GM12878 (cell line): ENCODE results near the gene NAV2. TPM values are rescaled to one million over a fixed set of nuclear protein-coding genes. Genes with fewer than 3 reads are reported as not detected.

Experiments used
- ATAC-seq: fragments of 200-7000 bp; cut with Tn5 transposase; 3 replicates; pipeline ENCODE4 v1.9.1; 2020; ENCODE audit warnings: mild to moderate bottlenecking, moderate library complexity
- BruUV-seq: library from RNA; stranded (reverse); fragments of 400-500 nt; replicated peaks from 2 replicates; lab custom pipeline; 2021; lab: Mats Ljungman, UMichigan
- CTCF ChIA-PET: fragments of 300-600 bp; sonication (Branson Sonifier 250); formaldehyde crosslinking; extraction: SDS; loops from one replicate; lab custom pipeline; 2021; ENCODE audit warnings: inconsistent platforms; lab: Yijun Ruan, JAX
- POLR2A ChIA-PET: fragments of 350-600 bp; formaldehyde crosslinking; extraction: SDS; loops from one replicate; lab custom pipeline; 2021; ENCODE audit warnings: inconsistent platforms; lab: Charles Lee
- RAD21 ChIA-PET: fragments of 300-600 bp; sonication (Branson Sonifier 250); formaldehyde crosslinking; loops from one replicate; lab custom pipeline; 2023; ENCODE audit warnings: antibody characterized with exemption; ENCODE audit not compliant: unreplicated experiment; lab: Charles Lee
- SMC1A ChIA-PET: fragments of 300-600 bp; sonication (Branson Sonifier 250); formaldehyde crosslinking; loops from one replicate; lab custom pipeline; 2023; ENCODE audit not compliant: unreplicated experiment, uncharacterized antibody; lab: Charles Lee
- DNase-seq: peaks from one replicate; pipeline ENCODE4 v3.0.0-alpha.2; 2011; ENCODE audit warnings: low read depth, low spot score
- FAIRE-seq: peaks from 3 replicates; lab custom pipeline; 2011; peaks lifted over from hg19 to GRCh38; lab: Jason Lieb, UNC
- H2AFZ ChIP-seq: 2 replicates; pipeline ENCODE4 v1.6.0; 2011; ENCODE audit warnings: low read depth, low read length, control low read depth; ENCODE audit not compliant: control insufficient read depth
- H3K27ac ChIP-seq: 2 replicates; pipeline ENCODE4 v1.5.1; 2011; ENCODE audit warnings: control low read depth; ENCODE audit not compliant: control insufficient read depth, insufficient read depth
- H3K27me3 ChIP-seq, 2 experiments: replicated peaks in 1 of 2; 2 replicates each; pipeline versions ENCODE4 v1.6.0 to v1.6.1; 2011; ENCODE audit warnings: low read length in 1 of 2; ENCODE audit not compliant: control insufficient read depth in 2 of 2, insufficient read depth in 2 of 2
- H3K36me3 ChIP-seq, 2 experiments: 2 replicates each; pipeline ENCODE4 v1.5.1; 2011; ENCODE audit warnings: low read length in 1 of 2; ENCODE audit not compliant: control insufficient read depth in 2 of 2, insufficient read depth in 2 of 2
- H3K4me1 ChIP-seq: 2 replicates; pipeline ENCODE4 v1.6.1; 2011; ENCODE audit warnings: mild to moderate bottlenecking, low read length, moderate library complexity, mixed read lengths; ENCODE audit not compliant: control insufficient read depth, insufficient read depth
- H3K4me2 ChIP-seq: 2 replicates; pipeline ENCODE4 v1.6.0; 2011; ENCODE audit warnings: control low read depth; ENCODE audit not compliant: control insufficient read depth, insufficient read depth
- H3K4me3 ChIP-seq: fragments of 200-600 bp; sonication (generic); 2 replicates; pipeline ENCODE4 v1.5.1; 2016
- H3K79me2 ChIP-seq: 2 replicates; pipeline ENCODE4 v1.6.0; 2011; ENCODE audit warnings: low read length; ENCODE audit not compliant: control insufficient read depth, insufficient read depth
- H3K9ac ChIP-seq: 2 replicates; pipeline ENCODE4 v1.8.0; 2011; ENCODE audit warnings: low read length, control low read depth, mixed read lengths; ENCODE audit not compliant: control insufficient read depth, insufficient read depth
- H3K9me3 ChIP-seq: replicated peaks from 3 replicates; pipeline ENCODE4 v1.5.1; 2011; ENCODE audit warnings: mild to moderate bottlenecking, low read length; ENCODE audit not compliant: control insufficient read depth, insufficient read depth
- H4K20me1 ChIP-seq: 2 replicates; pipeline ENCODE4 v1.6.0; 2011; ENCODE audit not compliant: control insufficient read depth, insufficient read depth
- ATF3 ChIP-seq: IDR thresholded peaks from 2 replicates; pipeline ENCODE4 v1.6.1; 2011; ENCODE audit warnings: low read depth, mild to moderate bottlenecking, low read length, moderate library complexity, borderline replicate concordance; ENCODE audit errors: extremely low read depth
- CBFB ChIP-seq: IDR thresholded peaks from 2 replicates; pipeline ENCODE4 v1.6.1; 2016; ENCODE audit warnings: antibody characterized with exemption, low read depth
- EGR1 ChIP-seq, 2 experiments: IDR thresholded peaks; 1 replicate in 1 of 2; 2 replicates in 1 of 2; pipeline ENCODE4 v1.6.1; 2011 to 2012; ENCODE audit warnings: low read depth in 2 of 2, low read length in 2 of 2, borderline replicate concordance in 1 of 2, mild to moderate bottlenecking in 1 of 2, moderate library complexity in 1 of 2
- LARP7 ChIP-seq: fragments of 450-650 bp; IDR thresholded peaks from 2 replicates; pipeline ENCODE4 v1.6.1; 2017; ENCODE audit warnings: mild to moderate bottlenecking
- MEF2B ChIP-seq: fragments of 450-650 bp; IDR thresholded peaks from 2 replicates; pipeline ENCODE4 v1.6.1; 2018; ENCODE audit warnings: mild to moderate bottlenecking, moderate library complexity; ENCODE audit not compliant: partially characterized antibody, poor library complexity, severe bottlenecking
- RAD21 ChIP-seq: IDR thresholded peaks from 2 replicates; pipeline ENCODE4 v1.6.1; 2011; ENCODE audit warnings: mild to moderate bottlenecking, low read depth, low read length, moderate library complexity; ENCODE audit not compliant: insufficient read depth
- RCOR1 ChIP-seq: conservative IDR thresholded peaks from 2 replicates; pipeline ENCODE4 v1.6.1; 2012; ENCODE audit warnings: low read depth, low read length, improper control_type of control experiment
- SMARCA5 ChIP-seq: fragments of 450-650 bp; IDR thresholded peaks from 2 replicates; pipeline ENCODE4 v1.6.1; 2017; ENCODE audit warnings: mild to moderate bottlenecking
- TCF12 ChIP-seq: IDR thresholded peaks from 2 replicates; pipeline ENCODE4 v1.6.1; 2011; ENCODE audit warnings: low read depth, mild to moderate bottlenecking, low read length
- WGBS: methylation state at CpG from one replicate; pipeline ENCODE4 v1.1.6; 2016; ENCODE audit warnings: low lambda C conversion rate; ENCODE audit not compliant: insufficient replicate concordance, insufficient coverage; ENCODE audit errors: missing lambda C conversion rate; 5-methylcytosine and 5-hydroxymethylcytosine counted together
- in situ Hi-C: fragments of 300-500 bp; cut with MboI; formaldehyde crosslinking; loops from 9 replicates; pipeline ENCODE4 v1.14.3; 2018; ENCODE audit warnings: mixed read lengths
- intact Hi-C: fragments of 100-400 bp; cut with micrococcal nuclease; formaldehyde crosslinking; loops from one replicate; pipeline ENCODE4 v1.14.2; 2022; ENCODE audit not compliant: unreplicated experiment
- polyA plus RNA-seq, 11 experiments: library from polyadenylated mRNA; depleted of rRNA in 4 of 11; unstranded in 6 of 11; stranded (reverse) in 5 of 11; fragments of >200 nt; fragmentation: Nextera tagmentation in 4 of 11; fragmentation: Illumina TruSeq in 1 of 11; extraction: Ambion mirVana in 4 of 11; extraction: Trizol in 1 of 11; gene quantifications; 1 replicate in 1 of 11; 2 replicates in 10 of 11; pipeline versions ENCODE4 v1.2.1 to v1.2.3, GENCODE V29; 2011 to 2016; ENCODE audit warnings: inconsistent platforms in 2 of 11, missing spikeins in 2 of 11, low read depth in 1 of 11
- total RNA-seq, 4 experiments: library from RNA; depleted of rRNA in 3 of 4; stranded (reverse); fragments of >200 nt in 3 of 4; fragmentation: Illumina TruSeq in 1 of 4; extraction: Trizol in 1 of 4; gene quantifications; 2 replicates each; pipeline versions ENCODE4 v1.2.1 to v1.2.3, GENCODE V29; 2013 to 2021

The NAV2 gene
- total and polyA plus RNA-seq, 10 of the 15 experiments (the other 5 are each of a cell fraction or from before 2014, with no cell fraction given): 0.35 to 6.1 (median 1.1) TPM

DNA sequence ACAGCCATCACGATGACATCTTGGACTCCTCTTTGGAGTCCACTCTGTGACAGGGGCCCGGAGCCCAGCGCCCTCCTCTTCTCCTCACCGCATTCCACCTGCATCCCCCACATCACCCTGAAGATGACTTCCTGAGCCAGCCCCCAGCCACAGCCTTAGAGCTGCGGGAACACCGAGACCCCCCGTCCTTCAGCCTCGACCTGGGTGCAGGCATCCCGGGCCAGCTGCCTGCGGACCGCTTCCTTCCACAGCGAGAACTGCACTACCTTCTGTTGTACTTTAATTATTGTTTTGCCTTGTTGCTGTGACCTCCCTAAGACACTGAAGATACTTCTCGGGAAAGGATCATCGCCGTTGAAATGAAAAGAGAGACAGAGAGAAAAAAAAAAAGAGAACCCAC lies 405.6 kb downstream of the NAV2 start:
- Histone ChIP-seq H3K79me2 (no peaks in the 10 kb centered on the region), H3K9me3 (no peaks in the 10 kb centered on the region), H3K4me1 (no peaks in the 10 kb centered on the region), H3K4me2 (no peak overlapping the region), H3K9ac (no peak overlapping the region), H3K36me3 (no peaks in the 10 kb centered on the region), H4K20me1 (no peaks in the 10 kb centered on the region), H3K4me3 (no peak overlapping the region), H2AFZ (no peak overlapping the region), H3K27ac (no peak overlapping the region), H3K27me3 (no peaks in the 10 kb centered on the region)
- DNase-seq: no peak
- in situ Hi-C loops: no loop called here
- CTCF ChIA-PET: interaction anchor here (1.1 to 2.3 kb wide), 3 partner anchors 14 to 181 kb away, joined by 3 to 5 read pairs (median 5); no protein-coding TSS in a partner anchor
- TF ChIP-seq LARP7 (no peak), ATF3 (no peak), RAD21 (no peak), SMARCA5 (no peak), TCF12 (no peak), MEF2B (no peak), EGR1 (IDR thresholded peaks at IDR 0.05; ENCODE audit: borderline replicate concordance in 1 of 2, low read depth in 2 of 2, low read length in 2 of 2) (no peak), RCOR1 (no peak), CBFB (no peak)
- 55% methylated on average over 15 of the region's 15 CpGs for WGBS
- RAD21 ChIA-PET: interaction anchor here (0.6 kb wide), 1 partner anchor 236 kb away, joined by 4 read pairs; no protein-coding TSS in a partner anchor
- FAIRE-seq: no peak
- SMC1A ChIA-PET: interaction anchor here (1.2 kb wide), 1 partner anchor 212 kb away, joined by 3 read pairs; no protein-coding TSS in a partner anchor
- BruUV-seq: no TSS peak
- intact Hi-C loops: no loop called here
- POLR2A ChIA-PET: interaction anchor here (0.5 kb wide), 1 partner anchor 1001 kb away, joined by 3 read pairs; the partner anchor contains the start of gene ZDHHC13
- ATAC-seq: no peak
